Testis (tissue), 2 donors: ENCODE results near the gene RNF217.

Experiments
- POLR2A ChIP-seq: fragments of 450-650 bp; IDR thresholded peaks from one replicate; pipeline ENCODE4 v1.6.1; 2017; ENCODE audit warnings: antibody characterized with exemption, mild to moderate bottlenecking, moderate library complexity
- TF ChIP-seq, protein P1 (sequence below), 3 experiments: fragments of 450-650 bp in 2 of 3; fragments of 200-600 bp in 1 of 3; sonication (generic) in 1 of 3; IDR thresholded peaks; one replicate each; pipeline ENCODE4 v1.5.1; 2016 to 2019; ENCODE audit warnings: antibody characterized with exemption in 3 of 3, mild to moderate bottlenecking in 2 of 3, moderate library complexity in 1 of 3

DNA sequence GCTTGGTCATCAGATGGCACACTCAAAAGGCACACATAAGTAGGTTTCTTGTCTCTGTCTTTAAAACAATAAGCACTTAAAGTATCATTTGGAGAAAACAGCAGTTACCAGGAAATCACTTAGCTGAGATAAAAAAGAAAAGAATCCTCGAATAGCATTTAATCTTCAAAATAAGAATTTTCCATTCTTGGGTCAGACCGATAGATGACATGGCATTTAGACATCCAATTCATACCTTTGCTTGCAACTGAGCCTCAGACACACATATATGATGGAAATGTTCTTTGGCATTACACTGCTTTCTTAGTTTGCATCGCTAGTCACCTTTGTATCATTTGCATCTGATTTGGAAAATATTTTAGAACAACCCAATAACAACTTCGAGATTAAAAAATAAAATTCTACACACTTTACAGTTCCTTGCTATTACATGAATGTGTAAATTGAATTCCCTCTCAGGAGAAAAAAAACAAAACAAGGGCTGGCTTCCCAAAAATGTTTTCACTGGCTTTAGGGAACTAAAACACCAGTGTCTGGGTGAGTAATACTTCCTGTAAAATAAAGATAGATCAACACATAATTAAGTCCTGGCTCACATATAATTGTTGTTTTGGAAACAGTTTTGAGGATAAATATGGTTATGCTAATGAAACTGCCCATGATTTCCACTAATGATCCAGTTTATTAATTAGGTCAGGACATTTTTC lies 1.3 kb upstream of the RNF217 start:
- TF ChIP-seq, protein P1, sequence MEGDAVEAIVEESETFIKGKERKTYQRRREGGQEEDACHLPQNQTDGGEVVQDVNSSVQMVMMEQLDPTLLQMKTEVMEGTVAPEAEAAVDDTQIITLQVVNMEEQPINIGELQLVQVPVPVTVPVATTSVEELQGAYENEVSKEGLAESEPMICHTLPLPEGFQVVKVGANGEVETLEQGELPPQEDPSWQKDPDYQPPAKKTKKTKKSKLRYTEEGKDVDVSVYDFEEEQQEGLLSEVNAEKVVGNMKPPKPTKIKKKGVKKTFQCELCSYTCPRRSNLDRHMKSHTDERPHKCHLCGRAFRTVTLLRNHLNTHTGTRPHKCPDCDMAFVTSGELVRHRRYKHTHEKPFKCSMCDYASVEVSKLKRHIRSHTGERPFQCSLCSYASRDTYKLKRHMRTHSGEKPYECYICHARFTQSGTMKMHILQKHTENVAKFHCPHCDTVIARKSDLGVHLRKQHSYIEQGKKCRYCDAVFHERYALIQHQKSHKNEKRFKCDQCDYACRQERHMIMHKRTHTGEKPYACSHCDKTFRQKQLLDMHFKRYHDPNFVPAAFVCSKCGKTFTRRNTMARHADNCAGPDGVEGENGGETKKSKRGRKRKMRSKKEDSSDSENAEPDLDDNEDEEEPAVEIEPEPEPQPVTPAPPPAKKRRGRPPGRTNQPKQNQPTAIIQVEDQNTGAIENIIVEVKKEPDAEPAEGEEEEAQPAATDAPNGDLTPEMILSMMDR (IDR thresholded peaks at IDR 0.05): no peak
- TF ChIP-seq POLR2A: no peak
